Type B pancreatic cell (in vitro differentiated cells): ENCODE measurements around the gene SLC17A5. TPM values are rescaled to one million over a fixed set of nuclear protein-coding genes. Genes with fewer than 3 reads are reported as not detected.

Experiments used
- DNase-seq: peaks from one replicate; pipeline ENCODE4 v3.0.0; 2021; ENCODE audit warnings: mixed read lengths; ENCODE audit not compliant: unreplicated experiment; ENCODE audit errors: extremely low spot score
- H3K27ac Mint-ChIP-seq: 2 replicates; pipeline ENCODE4 v1.8.0; 2021; ENCODE audit warnings: mild to moderate bottlenecking, mixed read lengths
- H3K27me3 Mint-ChIP-seq: 2 replicates; pipeline ENCODE4 v1.8.0; 2021; ENCODE audit warnings: mixed read lengths
- H3K36me3 Mint-ChIP-seq: 2 replicates; pipeline ENCODE4 v1.8.0; 2021; ENCODE audit warnings: mixed read lengths
- H3K4me1 Mint-ChIP-seq: one replicate; pipeline ENCODE4 v1.8.0; 2021; ENCODE audit warnings: mixed read lengths; ENCODE audit not compliant: unreplicated experiment
- H3K4me3 Mint-ChIP-seq: 2 replicates; pipeline ENCODE4 v1.8.0; 2021; ENCODE audit warnings: mild to moderate bottlenecking, mixed read lengths
- H3K9me3 Mint-ChIP-seq: 2 replicates; pipeline ENCODE4 v1.8.0; 2021; ENCODE audit warnings: mixed read lengths
- CTCF ChIP-seq: fragments of 200-600 bp; sonication (generic); conservative IDR thresholded peaks from 2 replicates; pipeline ENCODE4 v1.5.0; 2021; ENCODE audit warnings: antibody characterized with exemption, mild to moderate bottlenecking
- long read RNA-seq: library from polyadenylated mRNA; unstranded; transcript quantifications from one replicate; pipeline ENCODE4 v2.0.0, GENCODE V29; 2020
- total RNA-seq: library from RNA; stranded (reverse); gene quantifications from 2 replicates; pipeline ENCODE4 v1.2.1, GENCODE V29; 2021; ENCODE audit warnings: low replicate concordance

SLC17A5 gene
- 9.7 and 17.8 TPM in 2 replicates for total RNA-seq
- long read RNA-seq, transcript SLC17A5-201 (11 exons, 3,455 nt): major isoform, 29 of 50 reads
- long read RNA-seq, partial matches to known transcripts: 3 of 50 reads
- long read RNA-seq, other reads (novel, unspliced or antisense): 18 of 50 reads

DNA sequence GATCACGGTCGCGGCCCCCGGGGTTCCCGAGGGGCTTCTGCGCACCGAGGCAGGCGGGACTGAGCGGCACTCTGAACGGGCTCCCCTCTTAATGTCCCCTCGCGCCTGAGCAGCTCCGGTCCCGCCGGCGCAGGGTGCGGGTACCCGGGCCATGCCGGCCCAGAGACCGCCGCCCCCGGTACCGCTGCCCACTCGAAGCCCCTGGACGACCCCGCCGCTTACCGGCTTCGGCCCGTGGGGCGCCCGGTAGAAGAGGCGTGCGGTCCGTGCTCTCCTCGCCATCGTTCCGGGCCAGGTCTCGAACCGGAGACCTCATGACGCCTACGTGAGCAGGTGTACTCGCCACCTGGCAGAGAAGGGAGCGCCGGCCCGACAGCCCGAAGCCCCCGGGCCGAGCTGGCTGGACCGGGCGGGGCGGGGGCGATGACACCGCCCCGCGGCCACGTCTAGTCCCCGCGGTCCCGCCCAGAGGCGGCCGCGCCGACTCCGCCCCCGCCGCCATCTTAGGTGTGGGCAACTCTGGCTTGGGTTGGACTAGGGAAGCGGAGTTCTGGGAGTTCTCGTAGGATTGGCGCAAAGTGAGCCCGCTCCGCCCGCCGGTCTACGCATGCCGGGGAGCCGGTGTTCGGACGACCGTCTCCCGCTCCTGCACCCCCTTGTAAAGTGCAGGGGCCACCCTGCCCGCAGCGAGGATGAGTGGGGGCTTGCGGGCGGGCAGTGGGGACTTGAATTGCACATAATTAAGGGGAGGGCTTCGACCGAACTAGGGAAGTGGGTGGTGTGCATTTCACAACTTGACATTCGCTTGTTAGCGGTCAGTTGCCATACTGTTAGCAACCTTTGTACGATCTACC is at the start of gene SLC17A5:
TSS of gene SLC17A5 (minus strand) at position 422 of the 854 bp plus-strand sequence. CDS start at position 316, 106 bp downstream.
- peak within 1 kb of the TSS; percentile 97 for H3K4me3 Mint-ChIP-seq
- H3K27me3 Mint-ChIP-seq: no peaks in the 10 kb centered on the region
- peak; percentile 88 for DNase-seq
- TF ChIP-seq CTCF: peak; percentile 21
- H3K27ac Mint-ChIP-seq: peak within 1 kb of the TSS; percentile 96
- peaks cover 4% of the 10 kb centered on the region for H3K36me3 Mint-ChIP-seq
- H3K4me1 Mint-ChIP-seq: peaks cover 4% of the 10 kb centered on the region
- H3K9me3 Mint-ChIP-seq: no peaks in the 10 kb centered on the region

DNA sequence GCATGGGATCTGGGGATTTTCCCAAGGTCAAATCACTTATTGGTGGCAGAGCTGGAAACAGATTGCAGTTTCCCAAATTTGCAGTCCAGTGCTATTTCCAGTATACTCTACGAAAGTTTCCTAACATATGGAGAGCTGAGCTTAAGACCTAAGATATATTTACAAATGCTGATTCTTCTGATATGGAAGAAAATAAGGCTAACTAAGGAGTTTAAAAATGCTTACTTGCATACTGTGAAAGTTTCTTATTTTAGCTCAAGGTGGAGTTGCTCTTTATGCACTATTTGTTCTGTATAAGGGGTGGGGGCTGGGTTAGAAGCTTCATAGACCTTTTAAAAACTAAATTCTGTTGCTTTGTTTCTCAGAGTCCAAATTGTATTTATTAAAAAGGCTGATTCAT is 49.7 kb upstream of the SLC17A5 start:
- H3K4me1 Mint-ChIP-seq: no peaks in the 10 kb centered on the region
- no peaks in the 10 kb centered on the region for H3K36me3 Mint-ChIP-seq
- no peak overlapping the region for H3K4me3 Mint-ChIP-seq
- DNase-seq: no peak
- no peak overlapping the region for H3K27ac Mint-ChIP-seq
- TF ChIP-seq CTCF: no peak
- H3K27me3 Mint-ChIP-seq: no peaks in the 10 kb centered on the region
- no peaks in the 10 kb centered on the region for H3K9me3 Mint-ChIP-seq

DNA sequence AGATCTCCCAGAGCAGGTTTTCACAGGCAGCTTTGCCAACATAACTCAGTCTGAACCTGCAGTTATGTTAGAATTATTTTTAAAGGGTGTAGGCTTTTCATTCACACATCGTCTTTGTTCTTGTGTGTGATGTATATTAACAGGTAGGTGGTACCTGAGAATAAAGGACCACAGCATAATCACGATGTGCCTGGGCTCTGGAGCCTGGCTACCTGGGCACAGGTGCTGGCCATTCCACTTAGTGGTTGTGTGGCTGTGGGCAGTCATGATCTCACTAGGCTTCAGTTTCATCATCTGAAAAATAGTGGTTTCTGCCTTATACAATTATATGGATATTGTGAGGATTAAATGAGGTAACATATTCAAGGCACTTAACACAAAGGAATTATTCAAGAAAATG is 48.7 kb upstream of the SLC17A5 start:
- H3K9me3 Mint-ChIP-seq: no peaks in the 10 kb centered on the region
- H3K27ac Mint-ChIP-seq: no peak overlapping the region
- no peak for DNase-seq
- no peak overlapping the region for H3K4me3 Mint-ChIP-seq
- H3K36me3 Mint-ChIP-seq: no peaks in the 10 kb centered on the region
- H3K4me1 Mint-ChIP-seq: no peaks in the 10 kb centered on the region
- H3K27me3 Mint-ChIP-seq: no peaks in the 10 kb centered on the region
- no peak for TF ChIP-seq CTCF

DNA sequence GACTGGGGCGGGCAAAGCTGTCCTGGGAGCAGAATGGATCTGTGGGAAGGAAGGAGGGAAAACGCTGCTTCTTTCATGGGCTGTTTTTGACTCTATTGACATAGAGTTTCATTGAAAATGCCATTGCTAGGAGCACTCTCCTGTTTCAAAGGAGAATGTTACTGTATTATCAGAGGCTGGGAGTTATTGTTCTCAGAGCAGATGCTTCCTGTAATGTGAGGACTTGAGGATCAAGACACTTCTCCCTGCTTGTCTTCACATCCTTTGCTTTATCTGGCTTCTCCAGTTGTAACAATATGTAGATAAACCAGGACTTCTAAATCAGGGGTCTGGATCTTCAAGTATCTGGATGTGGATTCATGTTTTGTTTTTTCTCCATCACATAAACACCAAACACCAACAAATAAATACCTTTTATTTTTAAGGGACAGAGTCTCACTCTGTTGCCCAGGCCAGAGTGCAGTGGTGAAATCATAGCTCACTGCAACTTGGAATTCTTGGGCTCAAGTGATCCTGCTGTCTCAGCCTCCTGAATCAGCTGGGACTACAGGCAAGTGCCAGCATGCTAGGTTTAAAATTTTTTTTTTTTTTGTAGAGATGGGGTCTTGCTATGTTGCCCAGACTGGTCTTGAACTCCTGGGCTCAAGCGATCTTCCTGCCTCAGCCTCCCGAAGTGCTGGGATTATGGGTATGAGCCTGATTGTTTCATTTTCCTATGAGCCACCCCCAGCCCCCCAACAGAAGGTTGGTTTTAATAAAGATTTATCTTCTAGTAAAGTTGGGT is 46.1 kb upstream of the SLC17A5 start:
- H3K4me3 Mint-ChIP-seq: no peak overlapping the region
- no peak for TF ChIP-seq CTCF
- H3K9me3 Mint-ChIP-seq: no peaks in the 10 kb centered on the region
- DNase-seq: no peak
- no peaks in the 10 kb centered on the region for H3K36me3 Mint-ChIP-seq
- H3K27ac Mint-ChIP-seq: no peak overlapping the region
- no peaks in the 10 kb centered on the region for H3K4me1 Mint-ChIP-seq
- H3K27me3 Mint-ChIP-seq: peaks cover 13% of the 10 kb centered on the region

DNA sequence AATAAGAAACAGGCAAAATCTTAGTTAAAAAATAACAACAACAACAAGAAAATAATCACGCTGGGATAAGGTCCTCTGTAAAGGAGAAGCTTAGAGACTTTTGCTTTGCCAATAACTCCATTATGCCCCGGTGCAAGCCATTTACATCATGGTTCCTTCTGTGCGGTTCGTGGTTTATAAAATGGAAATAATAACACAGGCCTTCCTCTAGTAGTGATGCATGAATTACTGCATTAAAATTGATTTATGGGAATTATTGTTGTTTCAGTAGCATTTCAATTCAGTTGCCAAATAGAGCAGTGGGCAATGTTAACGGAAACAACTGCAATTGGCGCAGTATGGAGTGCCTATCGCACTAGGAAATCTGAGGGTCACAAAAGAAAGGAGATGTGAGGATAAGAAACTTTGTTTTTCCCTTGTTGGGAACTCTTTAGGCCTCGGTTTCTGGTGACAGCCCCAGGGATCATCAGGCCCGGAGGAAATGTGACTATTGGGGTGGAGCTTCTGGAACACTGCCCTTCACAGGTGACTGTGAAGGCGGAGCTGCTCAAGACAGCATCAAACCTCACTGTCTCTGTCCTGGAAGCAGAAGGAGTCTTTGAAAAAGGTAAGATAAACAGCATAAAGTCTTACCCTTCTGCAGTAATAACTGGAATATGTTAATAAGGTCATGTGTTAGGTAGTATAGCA is 43.3 kb upstream of the SLC17A5 start:
- peaks cover 20% of the 10 kb centered on the region for H3K27me3 Mint-ChIP-seq

More for the DNA sequence above, 43.3 kb upstream of the SLC17A5 start:
- H3K27ac Mint-ChIP-seq: no peak overlapping the region
- peak overlapping the region; percentile 85 for H3K4me3 Mint-ChIP-seq
- DNase-seq: no peak
- no peaks in the 10 kb centered on the region for H3K36me3 Mint-ChIP-seq
- TF ChIP-seq CTCF: no peak
- H3K4me1 Mint-ChIP-seq: no peaks in the 10 kb centered on the region
- no peaks in the 10 kb centered on the region for H3K9me3 Mint-ChIP-seq
